ENCODE data around the gene PML. TPM values are rescaled to one million over a fixed set of nuclear protein-coding genes. Genes with fewer than 3 reads are reported as not detected.

Gene PML
- total and polyA plus RNA-seq, 10 donors: 17.5 to 127 (median 83.1) TPM

- Histone ChIP-seq H3K4me3 (no peak overlapping the region), H3K9me3 (no peaks in the 10 kb centered on the region), H3K27me3 (replicated peaks in 1 of 7) (no peaks in the 10 kb centered on the region), H3K36me3 (peaks cover 0 to 98% (median 56%) of the 10 kb centered on the region in 6 donors), H3K27ac (no peak overlapping the region), H3K4me1 (peaks cover 0 to 51% (median 14%) of the 10 kb centered on the region in 6 donors)
- TF ChIP-seq POLR2A (IDR thresholded peaks at IDR 0.05) (no peak), POLR2AphosphoS5 (IDR thresholded peaks at IDR 0.05) (peak in 1 of 3 donors; percentile 13)
- TF ChIP-seq, protein P1, sequence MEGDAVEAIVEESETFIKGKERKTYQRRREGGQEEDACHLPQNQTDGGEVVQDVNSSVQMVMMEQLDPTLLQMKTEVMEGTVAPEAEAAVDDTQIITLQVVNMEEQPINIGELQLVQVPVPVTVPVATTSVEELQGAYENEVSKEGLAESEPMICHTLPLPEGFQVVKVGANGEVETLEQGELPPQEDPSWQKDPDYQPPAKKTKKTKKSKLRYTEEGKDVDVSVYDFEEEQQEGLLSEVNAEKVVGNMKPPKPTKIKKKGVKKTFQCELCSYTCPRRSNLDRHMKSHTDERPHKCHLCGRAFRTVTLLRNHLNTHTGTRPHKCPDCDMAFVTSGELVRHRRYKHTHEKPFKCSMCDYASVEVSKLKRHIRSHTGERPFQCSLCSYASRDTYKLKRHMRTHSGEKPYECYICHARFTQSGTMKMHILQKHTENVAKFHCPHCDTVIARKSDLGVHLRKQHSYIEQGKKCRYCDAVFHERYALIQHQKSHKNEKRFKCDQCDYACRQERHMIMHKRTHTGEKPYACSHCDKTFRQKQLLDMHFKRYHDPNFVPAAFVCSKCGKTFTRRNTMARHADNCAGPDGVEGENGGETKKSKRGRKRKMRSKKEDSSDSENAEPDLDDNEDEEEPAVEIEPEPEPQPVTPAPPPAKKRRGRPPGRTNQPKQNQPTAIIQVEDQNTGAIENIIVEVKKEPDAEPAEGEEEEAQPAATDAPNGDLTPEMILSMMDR (IDR thresholded peaks at IDR 0.05 in 8 of 11, conservative IDR thresholded peaks at IDR 0.05 in 3 of 11): peak in 2 of 11 experiments; percentile 4 to 6
- WGBS, 5 donors: 83 to 92% (median 90%) methylated on average over 21 of the region's 21 CpGs
- DNase-seq: no peak
- intact Hi-C loops (cut with DNase I; ENCODE audit: low total_unique reads): loop anchor here (10.0 kb wide), 1 partner anchor 63 kb away; no protein-coding TSS in a partner anchor
Measured at GRCh38 chr15:74037171-74038117, 42.9 kb downstream of the PML start.

- H3K4me1 ChIP-seq: peaks cover 0 to 56% (median 13%) of the 10 kb centered on the region in 6 donors
- peak overlapping the region in 3 of 8 donors; percentile 3 to 60 (median 46) for H3K27ac ChIP-seq
- H3K36me3 ChIP-seq: peaks cover 0 to 98% (median 50%) of the 10 kb centered on the region in 6 donors
- no peaks in the 10 kb centered on the region for H3K9me3 ChIP-seq
- H3K27me3 ChIP-seq (replicated peaks in 1 of 7): no peaks in the 10 kb centered on the region
- intact Hi-C loops (cut with DNase I; ENCODE audit: low total_unique reads): loop anchor here (10.0 kb wide), 1 partner anchor 64 kb away; no protein-coding TSS in a partner anchor
- no peak for DNase-seq
- 71 to 83% (median 78%) methylated on average over 9 of the region's 9 CpGs for WGBS, 5 donors
- no peak for TF ChIP-seq POLR2A (IDR thresholded peaks at IDR 0.05)
- TF ChIP-seq POLR2AphosphoS5 (IDR thresholded peaks at IDR 0.05): peak in 2 of 3 donors; percentile 28 to 45
- no peak overlapping the region for H3K4me3 ChIP-seq
Measured at GRCh38 chr15:74038707-74039655, 44.5 kb downstream of the PML start.

- no peak overlapping the region for H3K4me3 ChIP-seq
- no peaks in the 10 kb centered on the region for H3K9me3 ChIP-seq
- 74 to 89% (median 83%) methylated on average over 4 to 5 of the region's 5 CpGs for WGBS, 5 donors
- peak overlapping the region in 3 of 8 donors; percentile 46 to 60 (median 51) for H3K27ac ChIP-seq
- no peaks in the 10 kb centered on the region for H3K27me3 ChIP-seq (replicated peaks in 1 of 7)
- TF ChIP-seq POLR2A (IDR thresholded peaks at IDR 0.05) (no peak), POLR2AphosphoS5 (IDR thresholded peaks at IDR 0.05) (no peak)
- TF ChIP-seq, protein P1 (IDR thresholded peaks at IDR 0.05 in 8 of 11, conservative IDR thresholded peaks at IDR 0.05 in 3 of 11): no peak
- H3K36me3 ChIP-seq: peaks cover 0 to 98% (median 46%) of the 10 kb centered on the region in 6 donors
- H3K4me1 ChIP-seq: peaks cover 0 to 63% (median 16%) of the 10 kb centered on the region in 6 donors
- no peak for DNase-seq
- intact Hi-C loops (cut with DNase I; ENCODE audit: low total_unique reads): loop anchor here (10.0 kb wide), 1 partner anchor 65 kb away; no protein-coding TSS in a partner anchor
Measured at GRCh38 chr15:74039656-74040010, 45.1 kb downstream of the PML start.
